Activated effector memory CD4-positive, alpha-beta T cell treated with Interleukin-2 at 50 U/mL for 16 hours (primary cell): Measurements from ENCODE around the gene ASIC2.

Experiments
- DNase-seq: peaks from one replicate; pipeline ENCODE4 v3.0.0-alpha.2; 2020

The ASIC2 gene

DNA sequence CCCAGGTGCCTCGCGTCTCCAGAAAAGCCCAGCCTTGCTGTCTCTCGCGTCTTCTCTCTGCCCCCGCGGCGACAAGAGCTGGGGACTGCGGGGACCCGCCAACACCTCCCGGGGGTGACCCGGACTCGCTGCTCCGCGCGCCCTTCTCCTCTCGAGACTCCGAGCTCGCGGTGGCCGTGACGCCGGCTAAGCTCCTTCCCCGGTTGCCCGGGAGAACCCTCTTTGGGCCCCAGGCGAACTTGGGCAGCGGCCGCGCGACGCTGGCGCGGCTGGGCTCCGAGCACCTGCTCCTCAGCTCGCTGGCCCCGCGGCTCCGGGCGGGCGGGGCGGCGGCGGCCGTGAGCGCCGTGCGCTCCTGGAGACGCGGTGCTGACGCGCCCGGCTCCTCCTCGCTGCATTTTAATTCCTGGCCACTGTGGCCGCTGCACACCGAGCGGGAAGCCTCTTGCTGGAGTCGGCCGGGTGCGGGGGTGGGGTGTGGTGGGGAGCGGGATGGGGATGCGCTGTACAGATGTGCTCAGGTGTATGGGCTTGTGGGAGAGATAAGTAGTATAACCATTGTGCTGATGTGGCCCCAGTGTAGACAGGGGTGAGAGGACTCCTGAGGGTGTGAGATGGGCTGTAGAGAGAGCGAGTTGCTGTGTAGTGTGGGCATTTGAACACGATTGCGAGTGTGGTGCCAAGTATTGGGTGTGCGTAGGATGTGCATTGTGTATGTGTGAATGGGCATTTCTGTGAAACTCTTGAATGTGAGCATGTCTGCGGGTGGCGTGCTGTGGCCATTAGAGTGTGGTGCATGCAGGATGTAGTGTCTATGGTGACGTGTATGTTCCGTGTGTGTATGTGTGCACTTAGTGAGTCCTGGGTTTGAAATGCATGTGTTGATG lies at the start of gene ASIC2:
Gene ASIC2, minus strand, starts transcription at position 315 of the 887 bp plus-strand sequence.
- no peak for DNase-seq

GRCh38 chr17:33342025-33342424 lies 48.9 kb upstream of the ASIC2 start:
- DNase-seq: no peak

- DNase-seq: no peak
Measured at GRCh38 chr17:33338242-33338641, 45.1 kb upstream of the ASIC2 start.

GRCh38 chr17:33335491-33336173 lies 42.5 kb upstream of the ASIC2 start:
- DNase-seq: no peak

DNA sequence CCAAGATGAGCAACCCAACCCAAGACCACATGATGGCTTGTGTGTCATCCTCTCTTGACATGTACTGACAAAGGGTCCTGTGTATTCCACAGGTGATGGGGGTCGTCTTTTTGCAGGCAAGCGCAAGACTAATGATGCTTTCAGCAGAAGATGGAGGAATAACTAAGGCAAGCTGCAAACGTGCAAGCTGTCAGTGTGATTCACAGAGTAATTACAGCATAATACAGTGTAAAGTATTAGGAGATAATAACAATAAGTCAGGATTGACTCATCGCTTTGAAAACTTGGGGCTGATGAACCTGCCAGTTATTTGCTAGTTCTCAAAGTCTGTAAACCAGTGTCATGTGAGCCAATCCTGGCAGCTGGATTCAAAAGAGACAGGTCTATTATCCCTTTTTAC lies 41.6 kb upstream of the ASIC2 start:
- DNase-seq: no peak

DNA sequence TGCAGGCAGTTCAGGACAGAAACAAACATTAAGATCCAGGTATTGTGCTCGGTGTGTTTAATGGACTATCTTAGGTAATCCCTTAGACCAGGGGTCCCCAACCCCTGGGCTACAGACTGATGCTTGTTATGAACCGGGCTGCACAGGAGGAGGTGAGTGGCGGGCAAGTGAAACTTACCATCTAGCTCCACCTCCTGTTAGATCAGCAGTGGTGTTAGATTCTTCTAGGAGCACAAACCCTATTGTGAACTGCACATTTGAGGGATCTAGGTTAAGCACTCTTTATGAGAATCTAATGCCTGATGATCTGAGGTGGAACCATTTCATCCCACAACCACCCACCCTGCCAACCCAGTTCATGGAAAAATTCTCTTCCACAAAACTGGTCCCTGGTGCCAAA lies 37.8 kb upstream of the ASIC2 start:
- no peak for DNase-seq

GRCh38 chr17:33328129-33328528 lies 35.0 kb upstream of the ASIC2 start:
- no peak for DNase-seq

- no peak for DNase-seq
Measured at GRCh38 chr17:33324736-33325135, 31.6 kb upstream of the ASIC2 start.

GRCh38 chr17:33322063-33322462 lies 29.0 kb upstream of the ASIC2 start:
- no peak for DNase-seq

GRCh38 chr17:33318241-33318640 lies 25.1 kb upstream of the ASIC2 start:
- DNase-seq: no peak

DNA sequence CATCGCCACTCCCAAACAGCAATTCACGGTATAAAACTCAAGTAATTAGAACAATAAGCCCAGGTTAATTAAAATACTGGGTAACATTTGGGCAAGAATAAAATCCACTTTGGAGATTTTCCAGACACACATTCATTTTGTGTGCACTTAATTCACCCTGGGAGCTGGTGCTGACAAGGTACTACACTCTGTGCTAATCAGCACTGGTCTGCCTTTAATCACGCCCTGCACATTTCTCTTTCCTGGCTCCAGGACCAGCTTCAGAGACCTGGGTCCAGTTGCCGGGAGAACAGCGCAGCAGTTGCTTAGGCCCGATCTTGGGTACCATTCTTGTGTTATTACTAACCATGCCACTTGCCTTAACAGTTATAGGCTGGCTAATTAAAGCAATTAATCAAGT lies 23.7 kb upstream of the ASIC2 start:
- DNase-seq: no peak

DNA sequence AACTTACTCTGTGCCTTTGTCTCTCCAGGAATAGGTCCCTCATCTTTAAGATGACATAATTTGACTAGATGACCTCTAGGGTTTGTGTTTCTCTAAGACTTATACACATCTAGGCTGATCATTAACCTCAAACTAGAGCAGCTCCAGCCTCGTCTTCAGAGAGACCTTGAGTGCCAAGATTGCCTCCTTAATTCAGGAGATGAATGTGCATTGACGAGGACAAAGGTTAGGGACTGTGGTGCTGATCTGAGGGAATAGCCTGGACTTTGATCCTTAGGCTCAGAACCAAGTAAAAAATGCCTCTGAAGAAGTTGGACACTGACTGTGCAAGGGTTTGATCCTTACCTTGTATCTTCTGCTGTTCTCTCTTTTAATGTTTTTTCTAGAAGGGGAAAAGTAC lies 17.2 kb upstream of the ASIC2 start:
- no peak for DNase-seq

DNA sequence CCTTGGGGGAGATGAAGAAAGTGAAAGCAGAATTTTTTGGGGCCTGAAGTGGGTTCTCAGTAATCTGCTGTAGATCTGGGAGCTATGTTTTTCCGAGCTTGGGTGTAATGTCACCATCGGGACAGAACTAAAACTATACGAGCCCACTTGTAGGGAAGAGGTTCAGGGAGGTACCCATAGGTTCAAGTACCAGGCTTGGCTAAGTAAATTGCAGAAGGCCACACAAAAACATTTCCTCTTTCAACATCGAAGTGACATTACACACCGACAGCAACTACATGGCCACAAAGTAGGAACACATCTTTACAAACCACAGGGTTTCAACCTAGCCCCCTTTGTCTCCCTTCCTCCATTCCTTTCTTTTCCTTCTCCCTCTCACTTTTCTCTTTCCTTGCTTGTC lies 10.2 kb upstream of the ASIC2 start:
- DNase-seq: no peak

GRCh38 chr17:33302394-33302793 lies 9.3 kb upstream of the ASIC2 start:
- DNase-seq: no peak

GRCh38 chr17:33300241-33300640 lies 7.1 kb upstream of the ASIC2 start:
- no peak for DNase-seq

- DNase-seq: no peak
Measured at GRCh38 chr17:33299115-33299514, 6.0 kb upstream of the ASIC2 start.

DNA sequence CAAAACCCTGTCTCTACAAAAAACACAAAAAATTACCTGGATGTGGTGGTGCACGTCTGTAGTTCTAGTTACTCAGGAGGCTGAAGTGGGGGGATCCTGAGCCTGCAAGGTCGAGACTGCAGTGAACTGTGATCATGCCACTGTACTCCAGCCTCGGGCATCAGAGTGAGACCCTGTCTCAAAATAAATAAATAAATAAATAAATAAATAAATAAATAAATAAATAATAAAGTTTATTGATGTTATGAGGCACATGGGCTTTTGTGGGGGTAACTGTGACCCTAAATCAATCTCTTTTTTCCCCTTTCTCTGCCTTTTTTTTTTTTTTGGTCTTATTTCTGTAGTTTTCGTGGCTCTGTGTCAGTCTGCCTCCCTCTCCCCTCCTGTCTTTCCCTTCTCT lies 4.5 kb upstream of the ASIC2 start:
- no peak for DNase-seq

DNA sequence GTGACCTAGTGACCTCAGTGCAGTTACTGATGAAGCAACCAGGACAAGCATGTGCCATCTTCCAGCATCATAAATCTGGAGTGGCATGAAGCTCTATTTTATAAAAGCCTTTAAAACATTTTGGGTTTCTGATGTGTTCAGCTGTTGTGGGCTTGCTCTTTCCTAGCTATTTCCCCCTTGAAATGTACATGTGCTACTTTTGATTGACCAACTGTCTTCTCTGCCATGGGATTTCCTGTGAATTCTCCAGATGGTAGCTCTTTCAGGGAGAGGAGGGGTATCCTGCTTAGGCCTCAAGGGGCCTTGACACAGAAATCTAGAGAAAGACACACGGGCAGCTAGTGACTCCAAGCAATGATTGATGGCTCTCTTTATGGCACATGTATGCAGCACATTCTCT lies 1.9 kb upstream of the ASIC2 start:
- DNase-seq: no peak

DNA sequence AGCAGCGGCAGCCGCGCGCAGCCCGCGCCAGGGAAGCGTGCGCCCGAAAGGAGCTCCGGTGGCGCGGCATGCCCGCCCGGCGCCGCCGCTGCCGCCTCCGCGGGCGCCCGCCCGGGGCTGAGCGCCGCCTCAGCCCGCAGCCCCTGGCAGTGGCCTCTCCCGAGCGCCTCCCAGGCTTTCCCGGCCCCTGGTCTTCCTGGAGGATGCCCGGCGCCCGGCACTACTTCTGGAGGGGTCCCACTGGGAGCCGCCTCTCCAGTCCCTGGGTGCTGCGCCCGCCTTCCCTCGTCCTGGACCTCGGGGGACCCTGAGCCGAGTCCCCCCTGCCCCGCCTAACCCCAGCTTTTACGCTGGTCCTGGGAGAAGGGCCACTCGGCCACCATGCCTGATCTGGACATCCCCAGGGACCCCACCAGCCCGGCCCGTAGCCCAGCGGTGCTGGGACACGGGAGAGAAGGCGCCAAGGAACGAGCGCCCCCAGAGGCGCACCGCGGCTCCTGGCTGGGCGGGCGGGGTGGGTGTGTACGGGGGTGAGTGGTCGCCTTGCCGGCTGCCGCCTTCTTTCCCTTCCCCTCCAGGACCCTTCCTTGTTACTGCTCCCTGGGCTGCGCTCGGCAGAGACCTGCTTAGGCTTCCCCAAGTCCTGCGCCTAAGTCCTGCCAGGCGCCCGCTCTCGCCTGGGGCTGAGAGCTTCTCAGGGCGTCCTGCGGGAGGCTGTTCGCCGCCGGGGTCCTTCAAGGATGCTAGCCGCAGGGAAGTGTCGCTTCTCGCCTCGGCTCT lies 704 bp downstream of the ASIC2 start:
- no peak for DNase-seq

DNA sequence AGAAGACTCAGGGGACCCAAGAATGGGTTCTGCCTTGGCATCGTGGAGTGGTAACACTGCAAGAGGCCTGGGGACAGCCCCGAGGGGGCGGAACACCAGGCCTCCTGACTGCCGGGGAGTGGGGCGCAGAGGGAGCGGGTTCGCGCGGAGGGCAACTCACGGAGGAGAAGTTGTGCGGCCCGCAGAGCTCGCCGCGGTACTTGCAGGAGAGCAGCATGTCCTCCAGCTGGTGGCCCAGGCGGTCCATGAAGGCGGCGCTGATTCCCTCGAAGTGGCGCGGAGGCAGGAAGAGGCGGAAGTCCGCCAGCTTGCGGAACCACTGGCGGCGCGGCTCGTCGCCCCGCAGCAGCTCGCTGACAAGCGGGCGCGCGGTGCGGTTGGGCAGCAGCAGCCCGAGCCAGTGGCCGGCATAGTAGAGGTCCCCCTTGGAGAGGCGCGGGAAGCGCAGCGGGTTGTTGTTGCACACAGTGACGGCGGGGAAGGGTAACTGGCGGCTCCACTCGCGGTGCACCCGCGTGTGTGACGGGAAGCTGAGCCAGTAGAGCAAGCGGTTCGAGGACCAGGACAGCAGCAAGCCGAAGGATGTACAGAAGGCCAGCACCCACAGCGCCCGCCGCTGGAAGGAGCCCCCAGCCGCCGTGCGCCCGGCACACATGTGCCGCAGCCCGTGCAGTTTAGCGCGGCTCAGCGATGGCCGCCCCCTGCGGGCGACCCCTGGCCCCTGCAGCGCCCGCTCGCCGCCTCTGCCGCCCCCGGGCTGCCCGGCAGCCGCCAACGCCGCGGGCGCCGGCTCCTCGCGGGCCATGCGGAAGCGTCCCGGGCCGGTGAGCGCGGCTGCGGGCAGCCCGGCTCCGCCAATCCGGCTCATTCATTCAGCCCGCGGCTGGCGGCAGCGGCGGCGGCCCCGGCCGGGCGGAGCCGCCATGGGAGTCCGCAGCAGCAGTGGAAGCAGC lies 1.6 kb downstream of the ASIC2 start:
- DNase-seq: no peak

- no peak for DNase-seq
Measured at GRCh38 chr17:33290253-33290652, 2.8 kb downstream of the ASIC2 start.

DNA sequence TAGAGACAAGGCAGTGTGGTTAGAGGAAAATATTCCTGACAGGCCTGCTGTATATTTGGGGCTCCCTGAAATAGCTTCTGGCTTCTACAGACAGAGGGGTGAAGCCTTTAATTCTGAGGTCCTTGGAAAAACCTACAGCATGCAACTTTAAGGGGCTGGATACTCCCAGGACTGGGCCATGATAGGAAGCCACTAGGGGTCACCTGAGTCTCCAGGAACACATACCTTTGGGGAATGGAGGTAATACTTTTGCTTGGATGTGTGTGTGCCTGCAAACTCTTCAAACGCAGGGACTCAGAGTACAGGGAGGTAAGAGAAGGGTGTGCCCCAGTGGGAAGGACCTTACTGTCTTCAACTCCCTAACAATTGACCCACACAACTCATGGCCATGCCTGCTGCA lies 4.1 kb downstream of the ASIC2 start:
- DNase-seq: no peak
